GM19239 (cell line): ENCODE data around the gene PLEKHA6.
"Not testable (repeated sequence)": the region's sequence is repeated elsewhere in the genome, so short reads cannot be mapped to it uniquely, and the experiment has no call there.

Source experiments
- DNase-seq: peaks from one replicate; pipeline ENCODE4 v3.0.0; 2011; ENCODE audit warnings: low spot score; ENCODE audit not compliant: insufficient read length
- FAIRE-seq: peaks from 2 replicates; lab custom pipeline; 2011; peaks lifted over from hg19 to GRCh38; lab: Jason Lieb, UNC

The PLEKHA6 gene

GRCh38 chr1:204338997-204339396 is 20.7 kb downstream of the PLEKHA6 start:
- FAIRE-seq, result no peak
- DNase-seq, result no peak

GRCh38 chr1:204338360-204338759 is 21.4 kb downstream of the PLEKHA6 start:
- DNase-seq (no peak), FAIRE-seq (no peak)

- FAIRE-seq, result no peak
- no peak for DNase-seq
Observed at GRCh38 chr1:204337583-204337982, 22.1 kb downstream of the PLEKHA6 start.

- FAIRE-seq (no peak), DNase-seq (no peak)
Observed at GRCh38 chr1:204337036-204337429, 22.7 kb downstream of the PLEKHA6 start.

GRCh38 chr1:204336421-204337035 is 23.2 kb downstream of the PLEKHA6 start:
- DNase-seq (no peak), FAIRE-seq (no peak)

- no peak for DNase-seq
- no peak for FAIRE-seq
Observed at GRCh38 chr1:204335533-204335932, 24.2 kb downstream of the PLEKHA6 start.

- DNase-seq (no peak), FAIRE-seq (no peak)
Observed at GRCh38 chr1:204335085-204335484, 24.6 kb downstream of the PLEKHA6 start.

GRCh38 chr1:204334455-204334854 is 25.3 kb downstream of the PLEKHA6 start:
- DNase-seq (no peak), FAIRE-seq (no peak)

- DNase-seq, result no peak
- FAIRE-seq, result no peak
Observed at GRCh38 chr1:204333427-204333826, 26.3 kb downstream of the PLEKHA6 start.

- FAIRE-seq (no peak), DNase-seq (no peak)
Observed at GRCh38 chr1:204331847-204332487, 27.8 kb downstream of the PLEKHA6 start.

GRCh38 chr1:204331275-204331674 is 28.5 kb downstream of the PLEKHA6 start:
- no peak for DNase-seq
- no peak for FAIRE-seq

- DNase-seq, FAIRE-seq: not testable (repeated sequence)
Observed at GRCh38 chr1:204327870-204328269, 31.9 kb downstream of the PLEKHA6 start.

- DNase-seq (no peak), FAIRE-seq (no peak)
Observed at GRCh38 chr1:204327359-204327758, 32.4 kb downstream of the PLEKHA6 start.

- DNase-seq, result no peak
- no peak for FAIRE-seq
Observed at GRCh38 chr1:204326771-204327300, 32.9 kb downstream of the PLEKHA6 start.

GRCh38 chr1:204325944-204326343 is 33.8 kb downstream of the PLEKHA6 start:
- DNase-seq (no peak), FAIRE-seq (no peak)

- DNase-seq, result no peak
- no peak for FAIRE-seq
Observed at GRCh38 chr1:204323887-204324286, 35.8 kb downstream of the PLEKHA6 start.

GRCh38 chr1:204322339-204322868 is 37.3 kb downstream of the PLEKHA6 start:
- DNase-seq (no peak), FAIRE-seq (no peak)

GRCh38 chr1:204321665-204322064 is 38.1 kb downstream of the PLEKHA6 start:
- DNase-seq (no peak), FAIRE-seq (no peak)

- DNase-seq, result no peak
Observed at GRCh38 chr1:204321051-204321450, 38.7 kb downstream of the PLEKHA6 start.

GRCh38 chr1:204320382-204320804 is 39.3 kb downstream of the PLEKHA6 start:
- no peak for DNase-seq
- FAIRE-seq, result no peak

More at GRCh38 chr1:204321051-204321450, 38.7 kb downstream of the PLEKHA6 start:
- FAIRE-seq, result no peak

- no peak for DNase-seq
- no peak for FAIRE-seq
Observed at GRCh38 chr1:204319462-204319861, 40.3 kb downstream of the PLEKHA6 start.
